ENCODE measurements around the gene RBPJL.

RBPJL gene

GRCh38 chr20:45306431-45306982 lies at the start of gene RBPJL:
Gene RBPJL, plus strand, starts transcription at chr20:45306840. Its CDS starts 83 bp downstream, at chr20:45306923.
- DNase-seq, result peak; percentile 39

DNA sequence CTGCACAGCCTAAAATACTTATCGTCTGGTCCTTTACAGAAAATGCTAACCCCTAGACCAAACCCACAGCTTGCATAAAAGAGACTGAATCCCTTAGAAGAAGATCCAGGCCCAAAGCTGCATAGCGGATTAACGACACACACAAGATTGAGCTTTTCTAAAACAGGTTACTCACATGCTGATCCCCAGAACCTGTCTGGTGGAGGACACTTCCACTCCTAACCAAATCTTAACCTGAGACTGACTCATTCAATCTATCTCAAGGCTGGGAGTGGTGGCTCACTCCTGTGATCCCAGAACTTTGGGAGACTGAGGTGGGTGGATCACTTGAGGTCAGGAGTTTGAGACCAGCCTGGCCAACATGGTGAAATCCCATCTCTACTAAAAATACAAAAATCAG lies 49.5 kb upstream of the RBPJL start:
- no peak for DNase-seq

- no peak for DNase-seq
These were observed 48.9 kb upstream of the RBPJL start for GRCh38 chr20:45257711-45258110.

DNA sequence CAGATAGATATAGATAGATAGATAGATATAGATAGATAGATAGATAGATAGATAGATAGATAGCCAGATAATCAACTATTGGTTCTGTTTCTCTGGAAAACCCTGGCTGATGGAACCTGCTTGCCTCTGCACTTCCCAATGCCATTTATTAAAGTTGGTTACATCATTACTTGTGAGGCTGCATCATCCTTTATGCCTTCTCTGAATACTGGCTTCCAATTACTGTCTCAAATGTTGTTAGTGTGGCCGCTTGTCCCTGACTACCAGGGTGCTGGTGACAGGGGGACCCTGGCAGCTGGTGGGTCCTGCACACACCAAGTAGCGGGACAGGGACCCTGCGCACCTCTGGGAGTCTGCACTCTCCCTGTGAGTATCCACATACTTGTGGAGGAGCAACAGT lies 48.4 kb upstream of the RBPJL start:
- no peak for DNase-seq

GRCh38 chr20:45258664-45259063 lies 48.0 kb upstream of the RBPJL start:
- DNase-seq, result no peak

DNA sequence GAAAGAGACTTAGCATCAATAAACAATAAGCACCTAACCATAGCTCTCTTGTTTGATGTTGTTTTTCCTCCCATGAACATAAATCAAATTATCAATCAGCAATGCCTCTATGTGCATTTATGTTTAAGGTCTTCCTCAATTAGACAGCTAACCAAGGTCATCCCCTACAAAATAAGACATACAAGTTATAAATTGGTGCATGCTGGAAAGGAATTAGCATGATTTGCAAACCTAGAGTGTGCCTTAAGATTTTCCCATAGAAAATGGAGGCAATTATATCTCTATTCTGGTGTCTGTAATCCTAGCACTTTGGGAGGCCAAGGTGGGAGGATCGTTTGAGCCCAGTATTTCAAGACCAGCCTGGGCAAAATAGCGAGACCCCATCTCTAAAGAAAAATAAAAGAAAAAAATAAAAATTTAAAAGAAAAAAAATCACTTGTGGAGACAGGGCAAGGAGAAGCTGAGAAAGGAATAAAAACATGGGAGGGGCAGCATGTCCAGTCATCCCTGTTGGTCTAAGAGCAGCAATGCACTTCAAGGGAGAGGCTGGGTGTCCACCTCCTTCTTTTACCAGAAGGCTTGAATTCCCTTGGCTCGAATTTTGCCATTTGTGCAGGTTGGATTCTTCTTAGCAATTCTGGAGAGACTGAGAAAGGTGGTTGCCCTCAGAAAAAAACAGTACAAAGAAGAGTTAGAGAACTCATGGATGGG lies 42.9 kb upstream of the RBPJL start:
- DNase-seq, result no peak

GRCh38 chr20:45266977-45267376 lies 39.7 kb upstream of the RBPJL start:
- no peak for DNase-seq

- no peak for DNase-seq
These were observed 38.1 kb upstream of the RBPJL start for GRCh38 chr20:45268531-45268930.

DNA sequence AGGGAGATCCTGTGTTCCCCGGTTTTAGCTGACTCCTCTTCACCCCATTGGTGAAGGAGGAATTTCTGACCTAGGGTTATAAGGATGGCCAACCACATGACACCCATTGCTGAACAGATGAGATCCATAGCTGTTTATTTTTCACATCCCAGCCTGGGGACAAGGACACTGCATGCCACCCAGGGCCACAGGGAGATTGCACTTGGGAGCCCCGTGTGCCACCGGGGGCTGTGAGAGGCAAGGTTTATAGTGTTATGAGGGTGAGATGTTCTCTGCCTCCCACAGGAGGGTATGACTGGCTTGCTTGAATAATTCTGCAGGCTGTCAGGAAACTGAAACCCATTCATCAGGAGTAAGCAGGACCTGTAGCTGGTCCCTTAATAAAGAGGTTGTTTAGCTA lies 37.6 kb upstream of the RBPJL start:
- no peak for DNase-seq

- no peak for DNase-seq
These were observed 36.8 kb upstream of the RBPJL start for GRCh38 chr20:45269754-45270270.

DNA sequence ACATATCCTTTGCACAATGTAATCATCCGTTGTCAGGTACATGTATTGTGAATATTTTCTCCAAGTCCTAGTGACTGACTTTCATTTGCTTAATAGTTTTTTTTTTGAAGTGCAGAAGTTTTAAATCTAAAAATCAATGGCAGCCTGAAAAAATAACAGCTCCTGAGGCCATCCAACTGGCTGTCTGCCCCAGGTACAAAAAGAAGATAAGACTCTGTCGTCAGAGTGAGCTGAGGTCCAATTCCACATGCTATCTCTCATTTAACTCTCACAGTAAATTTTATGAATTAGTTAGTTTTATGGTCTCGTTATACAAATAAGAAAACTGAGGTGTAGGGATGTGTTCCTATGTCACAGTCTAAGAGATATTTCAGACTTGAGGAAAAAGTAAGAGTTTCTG lies 31.3 kb upstream of the RBPJL start:
- DNase-seq, result no peak

- DNase-seq, result no peak
These were observed 26.6 kb upstream of the RBPJL start for GRCh38 chr20:45279992-45280391.

DNA sequence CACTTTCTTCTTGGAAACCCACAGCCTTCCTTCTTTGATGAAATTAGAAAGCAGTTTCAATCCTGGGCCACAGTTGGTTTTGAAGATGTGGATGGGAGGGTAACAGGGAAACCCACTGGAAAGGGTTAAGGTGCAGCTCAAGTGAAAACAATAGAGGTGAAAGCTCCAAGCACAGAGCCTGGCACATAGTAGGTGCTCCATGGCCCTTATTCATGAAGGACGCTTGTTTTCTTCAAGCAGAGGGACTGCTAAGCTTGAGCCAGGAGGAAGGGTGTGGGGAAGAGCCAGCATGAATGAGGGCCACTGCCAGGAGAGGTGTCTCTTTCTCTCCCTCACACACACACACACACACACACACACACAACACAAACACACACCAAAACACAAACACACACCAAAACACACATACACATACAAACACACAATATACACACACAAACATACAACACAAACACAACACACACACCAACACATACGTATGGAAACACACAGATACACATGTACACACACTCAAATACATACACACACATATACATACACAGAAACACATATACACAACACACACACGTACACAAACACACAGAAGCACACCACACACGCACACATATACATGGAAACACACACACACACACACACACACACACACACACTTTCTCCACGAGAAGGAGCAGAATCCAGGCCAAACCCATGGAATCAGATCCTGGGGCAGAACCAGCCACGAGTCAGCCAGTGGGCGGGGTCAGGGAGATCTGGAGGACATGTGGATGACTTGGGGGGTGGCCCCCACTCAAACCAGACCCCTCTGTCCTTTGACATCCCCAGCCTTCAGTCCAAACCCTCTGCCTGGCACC lies 23.7 kb upstream of the RBPJL start:
- no peak for DNase-seq

DNA sequence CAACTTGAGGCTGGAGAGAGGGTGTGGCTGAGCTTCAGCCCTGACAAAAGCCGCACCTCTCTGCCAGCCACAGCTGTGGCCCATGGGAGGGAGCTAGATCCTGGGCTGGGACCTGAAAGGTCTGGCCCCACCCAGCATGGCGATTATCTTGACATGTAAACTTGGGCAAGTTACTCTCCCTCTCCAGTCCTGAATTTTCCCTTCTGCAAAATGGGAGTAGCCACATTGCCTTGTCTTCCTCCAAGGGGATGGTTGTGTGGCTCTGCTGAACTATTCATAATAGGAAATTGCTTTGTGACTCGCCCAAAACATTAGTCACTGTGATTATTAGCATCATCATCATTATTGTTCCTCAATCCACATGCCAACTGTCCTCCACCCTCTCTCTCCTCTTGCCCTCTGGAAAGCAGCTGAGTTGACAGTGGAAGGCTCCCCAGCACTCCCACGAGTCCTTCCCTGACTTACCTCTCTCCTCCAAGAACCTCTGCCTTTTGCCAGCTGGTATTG lies 23.0 kb upstream of the RBPJL start:
- no peak for DNase-seq

- DNase-seq, result no peak
These were observed 18.3 kb upstream of the RBPJL start for GRCh38 chr20:45288376-45288775.

DNA sequence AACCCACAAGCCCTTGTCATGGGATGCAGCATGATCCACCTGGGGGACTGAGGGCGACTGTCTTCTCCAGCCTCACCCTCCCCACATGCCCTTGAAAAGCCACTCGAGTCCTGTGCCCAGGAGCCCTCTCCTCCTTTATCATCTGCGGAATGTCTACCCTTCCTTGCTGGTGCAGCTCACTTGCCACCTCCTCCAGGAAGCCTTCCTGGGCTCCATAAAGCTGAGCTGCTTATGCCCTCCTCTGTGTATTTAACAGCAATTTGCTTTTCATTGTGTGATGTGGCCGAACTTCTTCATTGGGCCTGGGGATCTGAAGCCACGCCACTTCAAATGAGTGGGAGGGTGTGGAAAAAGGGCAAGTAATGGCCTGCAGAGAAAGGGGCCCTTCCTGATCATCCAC lies 17.8 kb upstream of the RBPJL start:
- no peak for DNase-seq

DNA sequence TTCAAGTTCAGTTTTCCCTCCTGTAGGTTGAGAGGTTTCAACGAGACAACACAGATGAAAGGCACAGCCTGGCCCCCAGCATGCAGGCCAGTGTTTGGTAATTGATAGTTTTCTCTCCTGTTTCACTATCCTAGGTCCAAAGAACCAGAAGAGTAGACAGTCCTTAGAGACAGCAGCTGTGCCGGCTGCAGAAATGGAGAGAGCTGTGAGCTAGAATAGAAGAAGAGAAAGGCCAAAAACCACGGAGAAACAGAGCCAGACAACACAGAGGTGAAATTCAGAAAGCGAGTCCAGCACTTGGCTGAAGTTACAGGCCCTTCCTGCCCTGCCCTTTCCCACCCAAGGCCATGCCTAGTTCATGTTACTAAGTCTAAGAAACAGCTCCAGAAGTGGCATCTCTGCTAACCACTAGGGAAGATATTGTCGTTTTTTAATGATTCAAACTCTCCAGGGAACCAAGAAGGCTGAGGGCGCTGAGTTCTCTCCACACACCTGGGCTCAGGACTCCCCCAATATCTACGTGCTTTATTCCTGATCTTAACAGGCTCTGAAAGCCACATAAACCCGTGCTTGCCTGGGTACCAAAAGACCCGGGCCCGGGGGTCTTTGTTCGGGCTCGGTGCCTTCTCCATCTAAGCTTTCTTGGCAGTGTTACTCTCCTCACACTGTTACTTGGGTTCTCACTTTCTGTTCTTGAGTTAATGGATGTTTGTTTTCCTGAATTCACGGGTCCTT lies 16.5 kb upstream of the RBPJL start:
- no peak for DNase-seq

- DNase-seq, result peak; percentile 80
These were observed 15.8 kb upstream of the RBPJL start for GRCh38 chr20:45290677-45291355.

DNA sequence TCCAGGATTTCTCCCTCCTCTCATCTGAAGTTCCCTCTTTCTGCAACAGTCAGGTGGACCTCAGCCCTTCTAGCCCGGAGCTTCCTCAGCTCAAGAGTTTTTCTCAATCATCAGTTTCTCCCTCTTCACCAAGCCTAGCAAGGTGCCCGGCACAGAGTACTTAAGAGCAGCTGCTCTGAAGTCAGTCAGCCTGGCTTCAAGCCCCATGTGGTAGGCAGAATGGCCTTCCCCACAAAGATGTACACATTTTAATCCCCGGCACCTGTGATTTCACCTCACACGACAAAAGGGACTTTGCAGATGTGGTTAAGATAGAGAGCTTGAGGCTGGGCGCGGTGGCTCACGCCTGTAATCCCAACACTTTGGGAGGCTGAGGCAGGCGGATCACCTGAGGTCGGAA lies 15.1 kb upstream of the RBPJL start:
- no peak for DNase-seq

DNA sequence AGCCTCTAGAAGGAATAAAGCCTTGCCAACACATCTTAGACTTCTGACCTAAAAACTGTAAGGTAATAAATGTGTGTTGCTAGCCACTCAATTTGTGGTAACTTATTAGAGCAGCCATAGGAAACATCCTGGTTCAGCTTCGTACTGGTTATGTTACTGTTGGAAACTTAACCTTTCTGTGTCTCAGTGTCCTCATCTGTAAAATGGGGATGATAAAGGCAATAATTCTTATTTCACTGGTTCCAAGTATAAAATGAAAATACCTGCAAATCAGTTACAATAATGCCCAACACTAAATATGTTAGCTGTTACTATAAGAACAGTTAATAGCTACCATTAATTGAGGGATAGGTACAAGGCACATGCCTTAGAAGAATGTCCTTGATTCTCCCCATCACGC lies 14.3 kb upstream of the RBPJL start:
- DNase-seq, result no peak

- peak; percentile 85 for DNase-seq
These were observed 13.3 kb upstream of the RBPJL start for GRCh38 chr20:45293041-45294002.
